Stomach (tissue), 4 donors: ENCODE measurements around the gene EGFL7.

Experiments used
- CTCF ChIP-seq, 7 experiments: fragments of 450-650 bp in 4 of 7; fragments of 200-600 bp in 3 of 7; sonication (generic) in 3 of 7; IDR thresholded peaks; one replicate each; pipeline ENCODE4 v1.5.1; 2016 to 2019; ENCODE audit warnings: antibody characterized with exemption in 7 of 7, control low read depth in 2 of 7, mild to moderate bottlenecking in 1 of 7
- EP300 ChIP-seq: sonication (generic); formaldehyde crosslinking; IDR thresholded peaks from one replicate; pipeline ENCODE4 v1.6.1; 2017; ENCODE audit warnings: antibody characterized with exemption
- POLR2A ChIP-seq, 4 donors: fragments of 450-650 bp; IDR thresholded peaks; one replicate each; pipeline ENCODE4 v1.6.1; 2016; ENCODE audit warnings: antibody characterized with exemption in 4 of 4, control low read depth in 2 of 4, mild to moderate bottlenecking in 1 of 4, moderate library complexity in 1 of 4

GRCh38 chr9:136620441-136621018 is 42.2 kb upstream of the EGFL7 start:
- no peak for TF ChIP-seq CTCF (IDR thresholded peaks at IDR 0.05)
- no peak for TF ChIP-seq POLR2A (IDR thresholded peaks at IDR 0.05)
- no peak for TF ChIP-seq EP300
